RPMI7951 (cell line): ENCODE data around the gene ALX4. TPM values are rescaled to one million over a fixed set of nuclear protein-coding genes. Genes with fewer than 3 reads are reported as not detected.

Experiments
- DNase-seq: peaks from one replicate; pipeline ENCODE4 v3.0.0-alpha.2; 2012; ENCODE audit warnings: low read depth
- total RNA-seq: library from RNA; depleted of rRNA; stranded (reverse); fragments of >200 nt; shearing (Covaris generic); gene quantifications from 2 replicates; pipeline ENCODE4 v1.2.3, GENCODE V29; 2014

ALX4 gene
- total RNA-seq, 1 experiment from 2014 or later, result not detected

GRCh38 chr11:44244639-44245310, 65.2 kb downstream of the ALX4 start:
- DNase-seq, result no peak

GRCh38 chr11:44243595-44244343, 66.2 kb downstream of the ALX4 start:
- peak; percentile 49 for DNase-seq

GRCh38 chr11:44243086-44243485, 66.9 kb downstream of the ALX4 start:
- DNase-seq, result no peak

GRCh38 chr11:44241851-44242250, 68.1 kb downstream of the ALX4 start:
- DNase-seq, result no peak

GRCh38 chr11:44237156-44237555, 72.8 kb downstream of the ALX4 start:
- no peak for DNase-seq

GRCh38 chr11:44236296-44236695, 73.6 kb downstream of the ALX4 start:
- no peak for DNase-seq

GRCh38 chr11:44235765-44236201, 74.2 kb downstream of the ALX4 start:
- no peak for DNase-seq

GRCh38 chr11:44229624-44230023, 80.3 kb downstream of the ALX4 start:
- DNase-seq, result no peak

- DNase-seq, result no peak
Measured at GRCh38 chr11:44229098-44229497, 80.8 kb downstream of the ALX4 start.

- DNase-seq, result no peak
Measured at GRCh38 chr11:44228379-44228778, 81.6 kb downstream of the ALX4 start.

GRCh38 chr11:44226945-44227344, 83.0 kb downstream of the ALX4 start:
- DNase-seq, result no peak

- DNase-seq, result no peak
Measured at GRCh38 chr11:44226490-44226889, 83.4 kb downstream of the ALX4 start.

GRCh38 chr11:44224867-44225501, 85.0 kb downstream of the ALX4 start:
- DNase-seq, result no peak

GRCh38 chr11:44223238-44223637, 86.7 kb downstream of the ALX4 start:
- no peak for DNase-seq

- no peak for DNase-seq
Measured at GRCh38 chr11:44221992-44222391, 87.9 kb downstream of the ALX4 start.

- no peak for DNase-seq
Measured at GRCh38 chr11:44221456-44221855, 88.5 kb downstream of the ALX4 start.

GRCh38 chr11:44219830-44220796, 89.8 kb downstream of the ALX4 start:
- no peak for DNase-seq

- no peak for DNase-seq
Measured at GRCh38 chr11:44217432-44217831, 92.5 kb downstream of the ALX4 start.

- no peak for DNase-seq
Measured at GRCh38 chr11:44213148-44213547, 96.8 kb downstream of the ALX4 start.

- DNase-seq, result no peak
Measured at GRCh38 chr11:44212128-44212527, 97.8 kb downstream of the ALX4 start.
